Calu3 (cell line): Measurements from ENCODE around the gene FARP1. TPM values are rescaled to one million over a fixed set of nuclear protein-coding genes. Genes with fewer than 3 reads are reported as not detected.

Experiments used
- BruUV-seq: library from RNA; stranded (reverse); fragments of 400-500 nt; replicated peaks from 2 replicates; lab custom pipeline; 2021; lab: Mats Ljungman, UMichigan
- CTCF ChIA-PET: fragments of 300-600 bp; sonication (Branson Sonifier 250); formaldehyde crosslinking; loops from one replicate; lab custom pipeline; 2022; ENCODE audit warnings: antibody characterized with exemption; lab: Charles Lee
- DNase-seq: peaks from one replicate; pipeline ENCODE4 v3.0.0; 2022
- H3K27ac Mint-ChIP-seq: one replicate; pipeline ENCODE4 v1.8.0; 2022; ENCODE audit warnings: mixed read lengths; ENCODE audit not compliant: unreplicated experiment
- H3K27me3 Mint-ChIP-seq: one replicate; pipeline ENCODE4 v1.8.0; 2022; ENCODE audit warnings: mixed read lengths; ENCODE audit not compliant: unreplicated experiment
- H3K36me3 Mint-ChIP-seq: one replicate; pipeline ENCODE4 v1.8.0; 2022; ENCODE audit warnings: mild to moderate bottlenecking, moderate library complexity, mixed read lengths; ENCODE audit not compliant: insufficient read depth, unreplicated experiment
- H3K4me1 Mint-ChIP-seq: one replicate; pipeline ENCODE4 v1.8.0; 2022; ENCODE audit warnings: mild to moderate bottlenecking, low read depth, mixed read lengths; ENCODE audit not compliant: unreplicated experiment
- H3K4me3 Mint-ChIP-seq: one replicate; pipeline ENCODE4 v1.8.0; 2022; ENCODE audit warnings: mild to moderate bottlenecking, low read depth, moderate library complexity, mixed read lengths; ENCODE audit not compliant: unreplicated experiment
- H3K9me3 Mint-ChIP-seq: one replicate; pipeline ENCODE4 v1.8.0; 2022; ENCODE audit warnings: low read depth, mixed read lengths; ENCODE audit not compliant: unreplicated experiment
- CTCF ChIP-seq: fragments of 200-600 bp; IDR thresholded peaks from one replicate; pipeline ENCODE4 v1.8.0; 2022; ENCODE audit warnings: antibody characterized with exemption; ENCODE audit not compliant: unreplicated experiment
- intact Hi-C: fragments of 100-400 bp; cut with micrococcal nuclease; formaldehyde crosslinking; loops from one replicate; pipeline ENCODE4 v1.10.0; 2022; ENCODE audit not compliant: unreplicated experiment
- total RNA-seq: library from RNA; stranded (reverse); gene quantifications from 2 replicates; pipeline ENCODE4 v1.2.3, GENCODE V29; 2022

Gene FARP1
- total RNA-seq, 1 experiment from 2014 or later = 47.0 TPM

GRCh38 chr13:98171900-98172589, 29.2 kb downstream of the FARP1 start:
- no peaks in the 10 kb centered on the region for H3K27me3 Mint-ChIP-seq
- intact Hi-C loops = no loop called here
- no peaks in the 10 kb centered on the region for H3K36me3 Mint-ChIP-seq
- CTCF ChIA-PET = no interaction called here
- H3K4me1 Mint-ChIP-seq = peaks cover 25% of the 10 kb centered on the region
- no TSS peak for BruUV-seq
- H3K4me3 Mint-ChIP-seq = peak overlapping the region; percentile 46
- no peak for TF ChIP-seq CTCF
- no peak for DNase-seq
- no peaks in the 10 kb centered on the region for H3K9me3 Mint-ChIP-seq
- H3K27ac Mint-ChIP-seq = peak overlapping the region; percentile 66

DNA sequence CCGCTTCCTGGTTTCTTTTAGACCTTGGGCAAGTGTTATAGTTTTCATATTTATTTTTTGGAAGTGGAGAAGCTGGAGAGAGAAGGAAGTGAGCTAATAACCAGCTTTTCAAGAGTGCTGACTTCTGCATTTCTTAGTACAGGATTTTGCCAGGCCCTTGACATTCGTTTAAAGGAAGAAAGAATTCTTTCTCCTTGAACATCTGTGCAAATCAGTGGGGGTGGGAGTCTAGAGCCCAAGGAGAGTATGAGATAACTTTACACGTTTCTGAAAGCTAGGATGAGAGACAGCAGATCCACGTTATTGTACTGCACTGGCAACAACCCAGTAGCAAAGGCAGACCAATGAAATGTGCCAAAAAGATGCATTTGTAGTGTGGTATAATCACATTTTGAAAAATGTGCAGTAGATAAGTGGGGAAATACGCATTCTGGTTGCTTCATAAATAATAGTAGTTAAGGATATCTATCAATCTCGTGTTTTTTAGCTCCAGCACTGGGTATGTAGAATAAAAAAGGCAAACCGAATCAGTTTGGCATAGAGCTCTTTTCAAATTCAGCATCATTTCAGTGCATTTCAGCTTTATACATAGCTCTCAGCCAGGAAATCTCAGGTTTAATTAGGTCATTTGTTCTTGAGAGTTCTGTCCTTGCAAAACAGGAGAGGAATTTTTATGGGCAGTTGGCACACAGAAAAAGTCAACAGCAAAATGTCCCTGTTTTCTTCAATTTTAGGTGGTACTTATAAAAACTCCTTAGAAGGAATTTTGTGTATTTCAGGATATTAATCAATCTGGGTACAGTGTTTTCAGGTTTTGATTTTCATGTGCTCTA, 29.9 kb downstream of the FARP1 start:
- Mint-ChIP-seq H3K36me3 (no peaks in the 10 kb centered on the region), H3K4me1 (peaks cover 25% of the 10 kb centered on the region), H3K27me3 (no peaks in the 10 kb centered on the region), H3K4me3 (peak overlapping the region; percentile 46), H3K9me3 (no peaks in the 10 kb centered on the region), H3K27ac (peak overlapping the region; percentile 66)
- TF ChIP-seq CTCF = no peak
- intact Hi-C loops = no loop called here
- CTCF ChIA-PET = no interaction called here
- no TSS peak for BruUV-seq
- DNase-seq = no peak

GRCh38 chr13:98173431-98174152, 30.7 kb downstream of the FARP1 start:
- H3K36me3 Mint-ChIP-seq = no peaks in the 10 kb centered on the region
- intact Hi-C loops = loop anchor here (2.0 kb wide), 1 partner anchor 17 kb away; no protein-coding TSS in a partner anchor
- BruUV-seq = no TSS peak
- no peak for TF ChIP-seq CTCF
- H3K4me1 Mint-ChIP-seq = peaks cover 25% of the 10 kb centered on the region
- no peak overlapping the region for H3K27ac Mint-ChIP-seq
- CTCF ChIA-PET = no interaction called here
- H3K9me3 Mint-ChIP-seq = no peaks in the 10 kb centered on the region
- DNase-seq = no peak
- H3K4me3 Mint-ChIP-seq = no peak overlapping the region
- no peaks in the 10 kb centered on the region for H3K27me3 Mint-ChIP-seq

GRCh38 chr13:98174307-98174706, 31.4 kb downstream of the FARP1 start:
- no peaks in the 10 kb centered on the region for H3K27me3 Mint-ChIP-seq
- no peak for DNase-seq
- H3K36me3 Mint-ChIP-seq = no peaks in the 10 kb centered on the region
- TF ChIP-seq CTCF = no peak
- H3K4me3 Mint-ChIP-seq = no peak overlapping the region
- BruUV-seq = no TSS peak
- H3K27ac Mint-ChIP-seq = no peak overlapping the region
- H3K4me1 Mint-ChIP-seq = peaks cover 25% of the 10 kb centered on the region
- intact Hi-C loops = loop anchor here (2.0 kb wide), 1 partner anchor 18 kb away; no protein-coding TSS in a partner anchor
- H3K9me3 Mint-ChIP-seq = no peaks in the 10 kb centered on the region
- CTCF ChIA-PET = no interaction called here
